OCI-LY7 (cell line): Measurements from ENCODE around the gene RINT1. TPM values are rescaled to one million over a fixed set of nuclear protein-coding genes. Genes with fewer than 3 reads are reported as not detected.

Source experiments
- BruUV-seq: library from RNA; stranded (reverse); fragments of 400-500 nt; replicated peaks from 2 replicates; lab custom pipeline; 2021; lab: Mats Ljungman, UMichigan
- CTCF ChIA-PET: fragments of 300-600 bp; sonication (Branson Sonifier 250); formaldehyde crosslinking; loops from one replicate; lab custom pipeline; 2022; ENCODE audit warnings: antibody characterized with exemption; ENCODE audit not compliant: unreplicated experiment; lab: Charles Lee
- POLR2A ChIA-PET: fragments of 300-600 bp; sonication (Branson Sonifier 250); formaldehyde crosslinking; loops from one replicate; lab custom pipeline; 2022; ENCODE audit warnings: antibody characterized with exemption; lab: Charles Lee
- DNase-seq: peaks from one replicate; pipeline ENCODE4 v3.0.0-alpha.2; 2015; ENCODE audit warnings: low spot score
- H2AFZ ChIP-seq: fragments of 200-600 bp; sonication (generic), shearing (Covaris generic); 2 replicates; pipeline ENCODE4 v1.6.1; 2014; ENCODE audit warnings: mild to moderate bottlenecking, antibody characterized with exemption, low read length, moderate library complexity
- H3K27ac ChIP-seq: fragments of 200-600 bp; sonication (generic); 2 replicates; pipeline ENCODE4 v1.5.1; 2014; ENCODE audit warnings: mixed run types, low read depth, mild to moderate bottlenecking, moderate library complexity, low read length, inconsistent platforms; ENCODE audit not compliant: poor library complexity, severe bottlenecking
- H3K36me3 ChIP-seq: fragments of 200-600 bp; sonication (generic); 2 replicates; pipeline ENCODE4 v1.6.1; 2014; ENCODE audit warnings: mild to moderate bottlenecking, antibody characterized with exemption, low read length, moderate library complexity, mixed read lengths; ENCODE audit not compliant: insufficient read depth
- H3K4me1 ChIP-seq: fragments of 200-600 bp; sonication (generic); 2 replicates; pipeline ENCODE4 v1.5.1; 2014; ENCODE audit warnings: mild to moderate bottlenecking, low read length; ENCODE audit not compliant: insufficient read depth, poor library complexity, severe bottlenecking
- H3K4me2 ChIP-seq: fragments of 200-600 bp; sonication (generic); 2 replicates; pipeline ENCODE4 v1.6.1; 2014; ENCODE audit warnings: mild to moderate bottlenecking, low read length
- H3K4me3 ChIP-seq: fragments of 200-600 bp; sonication (generic); 2 replicates; pipeline ENCODE4 v1.5.1; 2014; ENCODE audit warnings: mild to moderate bottlenecking, low read depth, low read length; ENCODE audit not compliant: poor library complexity, severe bottlenecking
- H3K79me2 ChIP-seq: fragments of 200-600 bp; sonication (generic); 2 replicates; pipeline ENCODE4 v1.6.1; 2016; ENCODE audit warnings: low read depth, mild to moderate bottlenecking, low read length, moderate library complexity, mixed read lengths; ENCODE audit not compliant: insufficient read depth
- H3K9me2 ChIP-seq: fragments of 200-600 bp; sonication (generic); 2 replicates; pipeline ENCODE4 v1.6.1; 2016; ENCODE audit warnings: mild to moderate bottlenecking, low read length, mixed read lengths; ENCODE audit not compliant: insufficient read depth
- H3K9me3 ChIP-seq: fragments of 200-600 bp; sonication (generic); 2 replicates; pipeline ENCODE4 v1.6.1; 2014; ENCODE audit warnings: mild to moderate bottlenecking, mixed run types, low read length, mixed read lengths
- H4K20me1 ChIP-seq: fragments of 200-600 bp; sonication (generic); 2 replicates; pipeline ENCODE4 v1.6.1; 2014; ENCODE audit warnings: mild to moderate bottlenecking, antibody characterized with exemption, low read length, moderate library complexity, mixed read lengths; ENCODE audit not compliant: insufficient read depth
- EZH2phosphoT487 ChIP-seq: fragments of 200-600 bp; sonication (generic); IDR thresholded peaks from 2 replicates; pipeline ENCODE4 v1.6.1; 2018; ENCODE audit warnings: low read depth, borderline replicate concordance, mild to moderate bottlenecking, mixed run types, antibody characterized with exemption, low read length, moderate library complexity, mixed read lengths
- intact Hi-C: fragments of 100-400 bp; cut with micrococcal nuclease; formaldehyde crosslinking; loops from one replicate; pipeline ENCODE4 v1.10.0; 2022; ENCODE audit not compliant: unreplicated experiment
- total RNA-seq, 2 experiments: library from RNA; depleted of rRNA in 1 of 2; stranded (reverse); fragments of >200 nt in 1 of 2; shearing (Covaris generic) in 1 of 2; gene quantifications; 2 replicates each; pipeline ENCODE4 v1.2.3, GENCODE V29; 2014 to 2022
- TF ChIP-seq, protein P1 (sequence below): fragments of 200-600 bp; sonication (generic); conservative IDR thresholded peaks from 2 replicates; pipeline ENCODE4 v1.5.1; 2014; ENCODE audit warnings: mild to moderate bottlenecking, antibody characterized with exemption, low read length, moderate library complexity, mixed read lengths

Gene RINT1
- total RNA-seq, 2 experiments from 2014 or later = 11.2 to 27.8 TPM

DNA sequence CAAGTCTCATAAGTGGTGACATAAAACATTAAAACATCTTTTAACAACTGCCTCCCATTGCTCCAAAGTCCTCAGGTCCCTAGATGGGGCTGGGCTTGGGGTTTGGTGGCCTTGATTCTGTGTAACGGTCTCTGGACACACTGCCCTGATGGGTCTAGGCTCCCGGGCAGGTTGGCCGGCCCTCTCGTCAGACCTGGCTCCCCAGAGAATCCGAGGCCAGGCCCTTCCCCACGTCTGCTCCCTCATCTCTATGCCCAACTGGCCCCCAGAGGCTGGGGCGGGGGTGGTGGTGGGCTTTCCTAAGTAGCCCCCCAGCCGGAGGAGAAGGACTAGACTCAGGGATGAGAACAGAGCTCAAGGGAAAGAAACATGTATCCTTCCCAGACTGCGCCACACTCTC, 80.8 kb downstream of the RINT1 start:
- BruUV-seq = no TSS peak
- H4K20me1 ChIP-seq = no peaks in the 10 kb centered on the region
- no peak overlapping the region for H3K4me3 ChIP-seq
- DNase-seq = no peak
- H3K9me3 ChIP-seq = no peaks in the 10 kb centered on the region
- TF ChIP-seq EZH2phosphoT487 = no peak
- TF ChIP-seq, protein P1, sequence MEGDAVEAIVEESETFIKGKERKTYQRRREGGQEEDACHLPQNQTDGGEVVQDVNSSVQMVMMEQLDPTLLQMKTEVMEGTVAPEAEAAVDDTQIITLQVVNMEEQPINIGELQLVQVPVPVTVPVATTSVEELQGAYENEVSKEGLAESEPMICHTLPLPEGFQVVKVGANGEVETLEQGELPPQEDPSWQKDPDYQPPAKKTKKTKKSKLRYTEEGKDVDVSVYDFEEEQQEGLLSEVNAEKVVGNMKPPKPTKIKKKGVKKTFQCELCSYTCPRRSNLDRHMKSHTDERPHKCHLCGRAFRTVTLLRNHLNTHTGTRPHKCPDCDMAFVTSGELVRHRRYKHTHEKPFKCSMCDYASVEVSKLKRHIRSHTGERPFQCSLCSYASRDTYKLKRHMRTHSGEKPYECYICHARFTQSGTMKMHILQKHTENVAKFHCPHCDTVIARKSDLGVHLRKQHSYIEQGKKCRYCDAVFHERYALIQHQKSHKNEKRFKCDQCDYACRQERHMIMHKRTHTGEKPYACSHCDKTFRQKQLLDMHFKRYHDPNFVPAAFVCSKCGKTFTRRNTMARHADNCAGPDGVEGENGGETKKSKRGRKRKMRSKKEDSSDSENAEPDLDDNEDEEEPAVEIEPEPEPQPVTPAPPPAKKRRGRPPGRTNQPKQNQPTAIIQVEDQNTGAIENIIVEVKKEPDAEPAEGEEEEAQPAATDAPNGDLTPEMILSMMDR = no peak
- no peaks in the 10 kb centered on the region for H3K9me2 ChIP-seq
- H2AFZ ChIP-seq = no peak overlapping the region
- H3K4me2 ChIP-seq = no peak overlapping the region
- ChIA-PET CTCF (no interaction called here), POLR2A (no interaction called here)
- no peaks in the 10 kb centered on the region for H3K79me2 ChIP-seq
- intact Hi-C loops = no loop called here
- no peaks in the 10 kb centered on the region for H3K36me3 ChIP-seq
- H3K4me1 ChIP-seq = no peaks in the 10 kb centered on the region
- no peak overlapping the region for H3K27ac ChIP-seq

DNA sequence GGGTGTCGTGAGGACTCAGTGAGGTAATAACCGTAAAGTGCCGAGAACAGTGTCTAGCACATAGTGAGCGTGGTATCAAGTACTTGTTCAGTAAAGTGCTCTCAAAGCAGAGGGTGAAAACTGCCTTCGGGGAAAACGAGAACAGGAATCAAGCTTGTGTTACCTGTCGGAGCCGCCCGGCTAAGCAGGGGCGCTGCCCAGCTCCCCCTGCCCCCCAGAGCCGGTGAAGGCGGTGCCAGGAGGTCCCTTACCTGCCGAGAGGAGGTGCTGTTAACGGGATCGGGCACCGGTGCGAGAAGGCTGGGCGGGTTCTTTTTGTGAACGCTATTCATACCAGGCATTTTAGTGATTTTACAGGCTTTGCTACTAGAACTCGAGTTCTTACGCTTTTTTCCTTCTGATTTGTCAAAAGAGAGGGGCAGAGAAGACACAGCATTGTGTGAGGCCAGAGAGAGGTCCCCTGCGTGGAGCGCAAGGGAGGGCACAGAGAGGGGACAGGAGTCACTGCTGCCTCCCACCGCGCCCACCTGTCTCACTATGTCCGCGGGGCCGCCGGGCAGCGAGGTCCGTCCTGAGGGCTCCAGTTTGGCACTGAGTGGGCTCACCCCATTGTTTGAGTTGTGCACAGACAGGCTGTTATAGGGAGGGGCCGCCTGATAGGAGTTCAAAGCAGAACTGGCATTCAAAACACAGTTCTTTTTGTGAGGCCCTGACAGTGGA, 81.8 kb downstream of the RINT1 start:
- Histone ChIP-seq H3K4me3 (no peak overlapping the region), H3K9me2 (no peaks in the 10 kb centered on the region), H3K4me2 (no peak overlapping the region), H4K20me1 (no peaks in the 10 kb centered on the region), H2AFZ (no peak overlapping the region), H3K9me3 (no peaks in the 10 kb centered on the region), H3K27ac (no peak overlapping the region), H3K4me1 (no peaks in the 10 kb centered on the region), H3K79me2 (no peaks in the 10 kb centered on the region), H3K36me3 (no peaks in the 10 kb centered on the region)
- POLR2A ChIA-PET = no interaction called here
- no TSS peak for BruUV-seq
- no peak for DNase-seq
- CTCF ChIA-PET = no interaction called here
- TF ChIP-seq, protein P1 = no peak
- no peak for TF ChIP-seq EZH2phosphoT487
- intact Hi-C loops = no loop called here

DNA sequence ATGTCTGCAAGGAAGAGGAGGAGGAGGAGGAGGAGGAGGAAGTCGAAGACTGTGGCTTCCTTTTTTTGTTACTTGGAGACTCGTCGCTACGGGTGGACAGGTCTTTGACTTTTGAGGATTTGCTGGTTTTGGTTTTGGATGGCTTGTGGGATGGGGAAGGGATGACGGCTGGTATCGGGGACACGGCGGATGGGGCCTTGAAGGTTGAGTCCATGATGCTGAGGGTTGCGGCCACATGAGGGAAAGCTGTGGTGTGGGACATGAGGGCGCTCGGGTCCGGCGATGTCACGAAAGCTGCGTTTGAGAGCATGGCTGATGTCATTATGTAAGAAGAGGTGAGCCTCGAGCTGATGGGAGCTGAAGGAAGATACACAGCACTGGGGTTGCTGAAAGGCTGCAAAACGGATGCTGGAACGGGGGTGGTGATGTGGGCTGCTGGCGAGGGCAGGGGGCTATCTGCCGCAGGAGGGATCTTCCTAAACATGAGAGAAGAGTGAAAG, 82.4 kb downstream of the RINT1 start:
- intact Hi-C loops = no loop called here
- Histone ChIP-seq H4K20me1 (no peaks in the 10 kb centered on the region), H2AFZ (no peak overlapping the region), H3K9me2 (no peaks in the 10 kb centered on the region), H3K36me3 (no peaks in the 10 kb centered on the region), H3K4me3 (no peak overlapping the region), H3K4me2 (no peak overlapping the region), H3K4me1 (no peaks in the 10 kb centered on the region), H3K79me2 (no peaks in the 10 kb centered on the region), H3K9me3 (no peaks in the 10 kb centered on the region), H3K27ac (no peak overlapping the region)
- no peak for TF ChIP-seq EZH2phosphoT487
- TF ChIP-seq, protein P1 = no peak
- DNase-seq = no peak
- no TSS peak for BruUV-seq
- ChIA-PET CTCF (no interaction called here), POLR2A (no interaction called here)
